Measurements from ENCODE around the gene EYS. TPM values are rescaled to one million over a fixed set of nuclear protein-coding genes. Genes with fewer than 3 reads are reported as not detected.

The EYS gene
- total RNA-seq, 1 experiment from 2014 or later, result not detected

- Histone ChIP-seq H3K14ac (ENCODE audit: insufficient read depth, low read length) (no peak overlapping the region), H4K5ac (ENCODE audit: insufficient read length, low read depth, low read length) (no peak overlapping the region), H3K4ac (ENCODE audit: low read depth, low read length) (no peak overlapping the region), H4K91ac (ENCODE audit: insufficient read length, low read depth, low read length) (no peak overlapping the region), H3K79me2 (ENCODE audit: insufficient read depth, low read length) (no peaks in the 10 kb centered on the region), H3K27me3 (ENCODE audit: insufficient read depth, low read length) (no peaks in the 10 kb centered on the region), H3K56ac (ENCODE audit: insufficient read length, low read depth, low read length) (no peak overlapping the region), H3K27ac (ENCODE audit: insufficient read length, low read depth, low read length) (no peak overlapping the region), H2BK5ac (ENCODE audit: insufficient read length, low read length) (no peak overlapping the region), H2BK20ac (ENCODE audit: low read depth, low read length, poor library complexity, severe bottlenecking) (no peak overlapping the region), H3K23me2 (ENCODE audit: insufficient read length, low read depth, low read length, poor library complexity, severe bottlenecking) (no peaks in the 10 kb centered on the region), H4K8ac (replicated peaks; ENCODE audit: insufficient read length, low read depth, low read length) (no peak overlapping the region), H3K9ac (ENCODE audit: extremely low read depth, insufficient read length, low read length) (no peak overlapping the region), H3K4me1 (ENCODE audit: insufficient read depth, low read length) (no peaks in the 10 kb centered on the region), H4K20me1 (ENCODE audit: control insufficient read depth, insufficient read depth, insufficient read length) (no peaks in the 10 kb centered on the region), H3T11ph (ENCODE audit: low read length) (no peak overlapping the region), H3K79me1 (ENCODE audit: insufficient read depth, low read depth, low read length, poor library complexity, severe bottlenecking) (no peaks in the 10 kb centered on the region), H3K18ac (ENCODE audit: insufficient read length, low read depth, low read length) (no peak overlapping the region), H2BK15ac (ENCODE audit: low read depth, low read length) (no peak overlapping the region), H3K23ac (ENCODE audit: insufficient read length, low read depth, low read length) (no peak overlapping the region), H2BK120ac (ENCODE audit: low read depth, low read length, poor library complexity, severe bottlenecking) (no peak overlapping the region), H2BK12ac (ENCODE audit: insufficient read length, low read depth, low read length) (no peak overlapping the region), H3K4me2 (ENCODE audit: insufficient read depth, insufficient read length, low read length) (no peak overlapping the region), H3K9me3 (ENCODE audit: control insufficient read depth, low read depth, low read length) (no peaks in the 10 kb centered on the region), H2AFZ (ENCODE audit: low read length) (no peak overlapping the region), H2AK5ac (ENCODE audit: insufficient read length, low read length) (no peak overlapping the region)
- Mint-ChIP-seq H3K27ac (no peak overlapping the region), H3K9me3 (peaks cover 4 to 15% of the 10 kb centered on the region in 2 experiments; a peak in 4 of 5 replicates), H3K36me3 (ENCODE audit: insufficient read depth in 1 of 3, low read depth in 3 of 3) (peaks cover 1 to 12% (median 4%) of the 10 kb centered on the region in 3 experiments; a peak in 6 of 7 replicates), H3K27me3 (ENCODE audit: low read depth) (no peaks in the 10 kb centered on the region; the same call in 1 of the 2 replicates), H3K4me3 (no peak overlapping the region), H3K4me1 (no peaks in the 10 kb centered on the region)
- no CpG with 5 or more reads among the region's 2 CpGs for WGBS (ENCODE audit: extremely low coverage, insufficient read length, low lambda C conversion rate)
- TF ChIP-seq CTCF (conservative IDR thresholded peaks at IDR 0.05), result no peak
- DNase-seq, result no peak
These were observed 83.5 kb downstream of the EYS start for GRCh38 chr6:65623566-65623965.
